Adrenal gland (tissue), 5 donors: ENCODE results near the gene HLA-DQB1.

Source experiments
- CTCF ChIP-seq, 6 experiments: fragments of 450-650 bp in 4 of 6; fragments of 200-600 bp in 2 of 6; sonication (generic) in 1 of 6; IDR thresholded peaks; 1 replicate in 5 of 6; 2 replicates in 1 of 6; pipeline versions ENCODE4 v1.5.1 to v1.8.0; 2016 to 2021; ENCODE audit warnings: antibody characterized with exemption in 6 of 6, mild to moderate bottlenecking in 2 of 6, moderate library complexity in 1 of 6
- POLR2A ChIP-seq, 2 donors: fragments of 450-650 bp; IDR thresholded peaks; one replicate each; pipeline ENCODE4 v1.6.1; 2017; ENCODE audit warnings: antibody characterized with exemption in 2 of 2, mild to moderate bottlenecking in 2 of 2, moderate library complexity in 1 of 2
- donor health status: DM: no; HTN: no; CAD: no.

- TF ChIP-seq CTCF (IDR thresholded peaks at IDR 0.05) (no peak), POLR2A (IDR thresholded peaks at IDR 0.05) (no peak)
Measured at GRCh38 chr6:32627831-32628230, 38.6 kb downstream of the HLA-DQB1 start.
